ENCODE results near the gene SLC1A2.

SLC1A2 gene

DNA sequence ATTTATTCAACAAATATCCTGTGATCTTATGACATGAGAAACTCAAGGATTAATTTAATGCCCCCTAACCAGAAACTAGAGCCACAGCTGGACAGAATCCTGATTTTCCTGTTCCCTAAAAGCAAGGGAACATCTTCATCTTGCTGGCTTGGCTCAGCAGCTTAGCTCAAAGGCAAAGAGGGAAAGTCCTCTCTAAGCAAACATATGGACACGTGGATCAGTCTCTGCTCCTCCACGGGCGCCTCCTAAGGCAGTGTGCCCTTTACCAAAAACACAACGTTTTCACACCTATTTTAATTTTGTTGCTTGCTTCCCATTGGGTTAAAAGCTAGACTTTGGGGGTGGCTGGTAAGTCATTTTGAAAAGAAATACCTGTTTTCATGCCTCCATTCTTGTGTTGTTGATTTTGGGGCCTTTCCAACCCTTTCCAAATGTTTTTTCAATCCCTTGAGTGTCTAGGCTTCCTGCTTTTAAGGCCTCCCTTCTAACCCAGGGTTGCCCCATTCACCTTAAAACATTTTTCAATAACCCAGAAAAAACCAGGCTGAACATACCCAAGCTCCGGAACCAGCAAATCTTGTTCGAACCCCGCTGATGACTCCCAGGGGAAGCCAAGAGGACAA lies 15.5 kb downstream of the SLC1A2 start:
- H3F3A ChIP-seq (ENCODE audit: low read depth): no peaks in the 10 kb centered on the region
- no peak overlapping the region for H3K4me3 ChIP-seq (ENCODE audit: low read length, poor library complexity, severe bottlenecking)
- H3K9me2 ChIP-seq (replicated peaks; ENCODE audit: low read depth, low read length): no peaks in the 10 kb centered on the region
- no peaks in the 10 kb centered on the region for H4K20me1 ChIP-seq (ENCODE audit: insufficient read depth, low read length, poor library complexity, severe bottlenecking)
- H3K79me2 ChIP-seq (ENCODE audit: insufficient read depth, low read length): no peaks in the 10 kb centered on the region
- H3K9ac ChIP-seq (ENCODE audit: low read depth, low read length, poor library complexity, severe bottlenecking): no peak overlapping the region
- no peaks in the 10 kb centered on the region for H3K9me3 ChIP-seq (ENCODE audit: insufficient read depth, low read depth, low read length)
- no peaks in the 10 kb centered on the region for H3K36me3 ChIP-seq (ENCODE audit: insufficient read depth, low read length)
- no peak overlapping the region for H3K4me2 ChIP-seq (ENCODE audit: low read depth, low read length, poor library complexity, severe bottlenecking)
- no peak overlapping the region for H2AFZ ChIP-seq (ENCODE audit: low read length)
- H3K4me1 ChIP-seq (ENCODE audit: insufficient read depth, low read length, poor library complexity, severe bottlenecking): no peaks in the 10 kb centered on the region
- no peaks in the 10 kb centered on the region for H3K27me3 ChIP-seq (ENCODE audit: insufficient read depth, low read length, poor library complexity, severe bottlenecking)
- TF ChIP-seq, protein P1, sequence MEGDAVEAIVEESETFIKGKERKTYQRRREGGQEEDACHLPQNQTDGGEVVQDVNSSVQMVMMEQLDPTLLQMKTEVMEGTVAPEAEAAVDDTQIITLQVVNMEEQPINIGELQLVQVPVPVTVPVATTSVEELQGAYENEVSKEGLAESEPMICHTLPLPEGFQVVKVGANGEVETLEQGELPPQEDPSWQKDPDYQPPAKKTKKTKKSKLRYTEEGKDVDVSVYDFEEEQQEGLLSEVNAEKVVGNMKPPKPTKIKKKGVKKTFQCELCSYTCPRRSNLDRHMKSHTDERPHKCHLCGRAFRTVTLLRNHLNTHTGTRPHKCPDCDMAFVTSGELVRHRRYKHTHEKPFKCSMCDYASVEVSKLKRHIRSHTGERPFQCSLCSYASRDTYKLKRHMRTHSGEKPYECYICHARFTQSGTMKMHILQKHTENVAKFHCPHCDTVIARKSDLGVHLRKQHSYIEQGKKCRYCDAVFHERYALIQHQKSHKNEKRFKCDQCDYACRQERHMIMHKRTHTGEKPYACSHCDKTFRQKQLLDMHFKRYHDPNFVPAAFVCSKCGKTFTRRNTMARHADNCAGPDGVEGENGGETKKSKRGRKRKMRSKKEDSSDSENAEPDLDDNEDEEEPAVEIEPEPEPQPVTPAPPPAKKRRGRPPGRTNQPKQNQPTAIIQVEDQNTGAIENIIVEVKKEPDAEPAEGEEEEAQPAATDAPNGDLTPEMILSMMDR (conservative IDR thresholded peaks at IDR 0.05; ENCODE audit: low read length): no peak
- TF ChIP-seq EZH2phosphoT487 (IDR thresholded peaks at IDR 0.05; ENCODE audit: borderline replicate concordance): no peak

DNA sequence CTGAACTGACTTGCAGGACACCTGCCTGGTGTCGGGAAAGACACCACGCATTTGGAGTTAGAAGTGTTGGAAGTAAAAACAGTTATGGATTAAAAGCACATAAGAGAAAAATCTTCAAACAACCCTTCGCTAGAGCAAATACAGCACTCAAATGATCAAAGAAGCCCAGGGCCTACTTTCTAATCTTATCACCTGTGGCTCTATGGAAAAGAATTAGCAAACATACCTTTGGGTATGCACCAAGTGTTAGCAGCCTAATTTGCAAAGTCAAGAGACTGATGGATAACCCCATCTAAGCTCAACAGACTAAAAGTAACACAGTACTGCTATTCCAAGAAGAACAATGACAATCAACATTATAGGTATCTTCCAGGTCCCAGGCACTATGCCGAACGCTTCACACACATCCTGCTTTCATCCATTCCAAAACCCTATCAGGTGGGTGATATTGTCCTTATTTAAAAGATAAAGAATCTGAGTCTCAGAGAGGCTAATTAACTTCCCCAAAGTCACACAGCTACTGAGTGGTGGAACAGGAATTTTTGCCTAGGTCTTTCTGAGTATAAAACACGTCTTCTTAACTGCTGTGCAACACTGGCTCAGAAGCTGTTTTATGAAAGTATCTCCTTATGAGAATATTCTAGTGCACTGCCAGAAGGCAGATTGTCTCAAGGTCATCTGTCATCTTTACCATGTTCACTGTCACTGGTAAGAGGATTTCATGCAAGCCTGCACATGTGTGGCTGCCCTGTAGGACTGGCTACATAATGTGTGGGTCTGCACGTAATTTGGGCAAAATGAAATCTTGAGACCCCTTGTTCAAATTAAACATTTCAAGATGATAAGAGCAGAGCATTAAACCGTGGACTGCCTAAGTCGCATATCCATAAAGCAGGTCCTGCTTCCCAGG lies 16.4 kb downstream of the SLC1A2 start:
- H3K36me3 ChIP-seq (ENCODE audit: insufficient read depth, low read length): no peaks in the 10 kb centered on the region
- H3K9ac ChIP-seq (ENCODE audit: low read depth, low read length, poor library complexity, severe bottlenecking): no peak overlapping the region
- H3F3A ChIP-seq (ENCODE audit: low read depth): no peaks in the 10 kb centered on the region
- H3K4me1 ChIP-seq (ENCODE audit: insufficient read depth, low read length, poor library complexity, severe bottlenecking): no peaks in the 10 kb centered on the region
- H2AFZ ChIP-seq (ENCODE audit: low read length): no peak overlapping the region
- no peaks in the 10 kb centered on the region for H3K9me2 ChIP-seq (replicated peaks; ENCODE audit: low read depth, low read length)
- no peaks in the 10 kb centered on the region for H3K9me3 ChIP-seq (ENCODE audit: insufficient read depth, low read depth, low read length)
- H4K20me1 ChIP-seq (ENCODE audit: insufficient read depth, low read length, poor library complexity, severe bottlenecking): no peaks in the 10 kb centered on the region
- no peak overlapping the region for H3K4me2 ChIP-seq (ENCODE audit: low read depth, low read length, poor library complexity, severe bottlenecking)
- TF ChIP-seq, protein P1 (conservative IDR thresholded peaks at IDR 0.05; ENCODE audit: low read length): no peak
- TF ChIP-seq EZH2phosphoT487 (IDR thresholded peaks at IDR 0.05; ENCODE audit: borderline replicate concordance): no peak
- H3K4me3 ChIP-seq (ENCODE audit: low read length, poor library complexity, severe bottlenecking): no peak overlapping the region
- H3K79me2 ChIP-seq (ENCODE audit: insufficient read depth, low read length): no peaks in the 10 kb centered on the region
- H3K27me3 ChIP-seq (ENCODE audit: insufficient read depth, low read length, poor library complexity, severe bottlenecking): no peaks in the 10 kb centered on the region

DNA sequence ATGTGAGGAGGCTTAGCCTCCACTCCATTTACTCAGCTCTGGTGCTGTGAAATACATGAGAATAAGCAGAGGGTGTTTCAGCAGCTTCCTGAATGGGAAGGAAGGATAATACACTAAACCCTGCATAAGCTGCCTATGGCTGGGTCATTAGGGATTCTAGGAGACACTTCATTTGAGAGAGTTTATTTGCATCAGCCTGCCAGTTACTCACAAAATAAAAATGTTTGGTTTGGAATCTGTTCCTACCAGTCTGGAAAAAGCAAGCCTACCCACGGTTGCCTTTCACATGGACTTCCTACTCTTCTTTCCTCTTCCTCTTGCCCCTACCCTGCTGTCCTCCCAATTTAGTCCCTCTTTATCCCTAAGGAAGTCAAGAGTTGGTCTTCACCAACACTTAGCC lies 20.5 kb downstream of the SLC1A2 start:
- Histone ChIP-seq H3F3A (ENCODE audit: low read depth) (no peaks in the 10 kb centered on the region), H3K4me2 (ENCODE audit: low read depth, low read length, poor library complexity, severe bottlenecking) (no peak overlapping the region), H4K20me1 (ENCODE audit: insufficient read depth, low read length, poor library complexity, severe bottlenecking) (no peaks in the 10 kb centered on the region), H3K79me2 (ENCODE audit: insufficient read depth, low read length) (no peaks in the 10 kb centered on the region), H3K9me3 (ENCODE audit: insufficient read depth, low read depth, low read length) (no peaks in the 10 kb centered on the region), H3K4me1 (ENCODE audit: insufficient read depth, low read length, poor library complexity, severe bottlenecking) (no peaks in the 10 kb centered on the region), H3K27me3 (ENCODE audit: insufficient read depth, low read length, poor library complexity, severe bottlenecking) (no peaks in the 10 kb centered on the region), H3K36me3 (ENCODE audit: insufficient read depth, low read length) (no peaks in the 10 kb centered on the region), H3K9me2 (replicated peaks; ENCODE audit: low read depth, low read length) (no peaks in the 10 kb centered on the region), H3K9ac (ENCODE audit: low read depth, low read length, poor library complexity, severe bottlenecking) (no peak overlapping the region), H3K4me3 (ENCODE audit: low read length, poor library complexity, severe bottlenecking) (no peak overlapping the region), H2AFZ (ENCODE audit: low read length) (no peak overlapping the region)
- TF ChIP-seq, protein P1 (conservative IDR thresholded peaks at IDR 0.05; ENCODE audit: low read length): no peak
- no peak for TF ChIP-seq EZH2phosphoT487 (IDR thresholded peaks at IDR 0.05; ENCODE audit: borderline replicate concordance)

All from Loucy (cell line).